OCI-LY3 (cell line): Measurements from ENCODE around the gene IDH2.

Source experiments
- H2AFZ ChIP-seq: fragments of 200-600, 300-600 bp; shearing (Covaris generic); 2 replicates; pipeline ENCODE4 v1.6.0; 2014; ENCODE audit warnings: antibody characterized with exemption, low read depth, low read length
- H3K27ac ChIP-seq: fragments of 200-600, 300-600 bp; sonication (generic); 2 replicates; pipeline ENCODE4 v1.5.1; 2014; ENCODE audit warnings: mild to moderate bottlenecking, low read length, moderate library complexity, mixed read lengths
- H3K27me3 ChIP-seq: fragments of 200-600, 300-600 bp; sonication (generic); 2 replicates; pipeline ENCODE4 v1.6.1; 2014; ENCODE audit warnings: low read depth, low read length, mixed read lengths
- H3K36me3 ChIP-seq: fragments of 200-600, 300-600 bp; sonication (generic); replicated peaks from 2 replicates; pipeline ENCODE3; 2014; ENCODE audit warnings: low read depth, low read length, mixed read lengths
- H3K4me1 ChIP-seq: fragments of 300-600, 200-600 bp; sonication (generic); 2 replicates; pipeline ENCODE4 v1.6.1; 2014; ENCODE audit warnings: low read length, mixed read lengths
- H3K4me2 ChIP-seq: fragments of 200-600, 300-600 bp; sonication (generic); 2 replicates; pipeline ENCODE4 v1.6.1; 2014; ENCODE audit warnings: low read length, mixed read lengths
- H3K4me3 ChIP-seq: fragments of 300-600, 200-600 bp; sonication (generic); 2 replicates; pipeline ENCODE4 v1.5.1; 2014; ENCODE audit warnings: antibody characterized with exemption, mild to moderate bottlenecking, low read length, moderate library complexity
- H3K79me2 ChIP-seq: fragments of 300-600, 200-600 bp; shearing (Covaris generic); 2 replicates; pipeline ENCODE4 v1.6.1; 2014; ENCODE audit warnings: mild to moderate bottlenecking, low read length, mixed read lengths
- H3K9ac ChIP-seq: fragments of 300-600, 200-600 bp; shearing (Covaris generic); 2 replicates; pipeline ENCODE4 v1.6.0; 2014; ENCODE audit warnings: mild to moderate bottlenecking, low read length, moderate library complexity
- H3K9me3 ChIP-seq: fragments of 200-600, 300-600 bp; shearing (Covaris generic); 2 replicates; pipeline ENCODE4 v1.6.1; 2014; ENCODE audit warnings: low read length, mixed read lengths; ENCODE audit not compliant: insufficient read depth
- H4K20me1 ChIP-seq: fragments of 200-600, 300-600 bp; sonication (generic); 2 replicates; pipeline ENCODE4 v1.6.1; 2016; ENCODE audit warnings: low read length, mixed read lengths; ENCODE audit not compliant: insufficient read depth
- CTCF ChIP-seq: fragments of 200-600, 300-600 bp; sonication (generic); IDR thresholded peaks from 2 replicates; pipeline ENCODE4 v1.5.1; 2014; ENCODE audit warnings: antibody characterized with exemption, low read length, low read depth
- EZH2phosphoT487 ChIP-seq: fragments of 200-600 bp; shearing (Covaris generic); IDR thresholded peaks from 2 replicates; pipeline ENCODE4 v1.6.1; 2018; ENCODE audit warnings: antibody characterized with exemption, mixed run types, low read depth

Gene IDH2

GRCh38 chr15:90099868-90100831, 2.1 kb downstream of the IDH2 start:
- H3K36me3 ChIP-seq, result peaks cover 32% of the 10 kb centered on the region
- H3K4me1 ChIP-seq, result peaks cover 56% of the 10 kb centered on the region
- no peak overlapping the region for H2AFZ ChIP-seq
- peak overlapping the region; percentile 97 for H3K4me2 ChIP-seq
- H4K20me1 ChIP-seq, result peaks cover 43% of the 10 kb centered on the region
- H3K27ac ChIP-seq, result peak overlapping the region; percentile 86
- no peaks in the 10 kb centered on the region for H3K27me3 ChIP-seq
- TF ChIP-seq CTCF, result no peak
- no peak for TF ChIP-seq EZH2phosphoT487
- H3K4me3 ChIP-seq, result peak overlapping the region; percentile 84
- peaks cover 74% of the 10 kb centered on the region for H3K79me2 ChIP-seq
- no peaks in the 10 kb centered on the region for H3K9me3 ChIP-seq
- H3K9ac ChIP-seq, result peak overlapping the region; percentile 95

- Histone ChIP-seq H4K20me1 (peaks cover 52% of the 10 kb centered on the region), H3K9me3 (no peaks in the 10 kb centered on the region), H3K36me3 (peaks cover 37% of the 10 kb centered on the region), H3K27ac (peak overlapping the region; percentile 86), H3K9ac (peak overlapping the region; percentile 95), H3K4me2 (peak overlapping the region; percentile 97), H3K27me3 (no peaks in the 10 kb centered on the region), H3K79me2 (peaks cover 83% of the 10 kb centered on the region), H3K4me1 (peaks cover 57% of the 10 kb centered on the region), H2AFZ (no peak overlapping the region), H3K4me3 (peak overlapping the region; percentile 84)
- TF ChIP-seq CTCF (no peak), EZH2phosphoT487 (no peak)
Measured at GRCh38 chr15:90099072-90099867, 3.0 kb downstream of the IDH2 start.

GRCh38 chr15:90097475-90097874, 4.8 kb downstream of the IDH2 start:
- Histone ChIP-seq H4K20me1 (peaks cover 67% of the 10 kb centered on the region), H3K27me3 (no peaks in the 10 kb centered on the region), H3K79me2 (peaks cover 96% of the 10 kb centered on the region), H3K4me1 (peaks cover 57% of the 10 kb centered on the region), H3K4me3 (peak overlapping the region; percentile 84), H3K36me3 (peaks cover 48% of the 10 kb centered on the region), H2AFZ (no peak overlapping the region), H3K9me3 (no peaks in the 10 kb centered on the region), H3K27ac (peak overlapping the region; percentile 86), H3K4me2 (peak overlapping the region; percentile 97), H3K9ac (peak overlapping the region; percentile 95)
- TF ChIP-seq CTCF, result no peak
- TF ChIP-seq EZH2phosphoT487, result no peak

GRCh38 chr15:90095521-90095959, 6.7 kb downstream of the IDH2 start:
- Histone ChIP-seq H3K4me3 (no peak overlapping the region), H3K4me2 (peak overlapping the region; percentile 27), H4K20me1 (peaks cover 81% of the 10 kb centered on the region), H3K79me2 (peaks cover 96% of the 10 kb centered on the region), H3K9ac (no peak overlapping the region; the same call in 1 of the 2 replicates), H3K9me3 (no peaks in the 10 kb centered on the region), H3K4me1 (peaks cover 54% of the 10 kb centered on the region), H3K27ac (peak overlapping the region; percentile 5; the same call in 1 of the 2 replicates), H2AFZ (no peak overlapping the region), H3K36me3 (peaks cover 54% of the 10 kb centered on the region), H3K27me3 (no peaks in the 10 kb centered on the region)
- TF ChIP-seq CTCF (no peak), EZH2phosphoT487 (no peak)
